GM12878 (cell line): ENCODE measurements around the gene SPPL3. TPM values are rescaled to one million over a fixed set of nuclear protein-coding genes. Genes with fewer than 3 reads are reported as not detected.

ENCODE experiments used
- ATAC-seq: fragments of 200-7000 bp; cut with Tn5 transposase; 3 replicates; pipeline ENCODE4 v1.9.1; 2020; ENCODE audit warnings: mild to moderate bottlenecking, moderate library complexity
- BruUV-seq: library from RNA; stranded (reverse); fragments of 400-500 nt; replicated peaks from 2 replicates; lab custom pipeline; 2021; lab: Mats Ljungman, UMichigan
- CTCF ChIA-PET: fragments of 300-600 bp; sonication (Branson Sonifier 250); formaldehyde crosslinking; extraction: SDS; loops from one replicate; lab custom pipeline; 2021; ENCODE audit warnings: inconsistent platforms; lab: Yijun Ruan, JAX
- POLR2A ChIA-PET: fragments of 350-600 bp; formaldehyde crosslinking; extraction: SDS; loops from one replicate; lab custom pipeline; 2021; ENCODE audit warnings: inconsistent platforms; lab: Charles Lee
- RAD21 ChIA-PET: fragments of 300-600 bp; sonication (Branson Sonifier 250); formaldehyde crosslinking; loops from one replicate; lab custom pipeline; 2023; ENCODE audit warnings: antibody characterized with exemption; ENCODE audit not compliant: unreplicated experiment; lab: Charles Lee
- SMC1A ChIA-PET: fragments of 300-600 bp; sonication (Branson Sonifier 250); formaldehyde crosslinking; loops from one replicate; lab custom pipeline; 2023; ENCODE audit not compliant: unreplicated experiment, uncharacterized antibody; lab: Charles Lee
- DNase-seq: peaks from one replicate; pipeline ENCODE4 v3.0.0-alpha.2; 2011; ENCODE audit warnings: low read depth, low spot score
- FAIRE-seq: peaks from 3 replicates; lab custom pipeline; 2011; peaks lifted over from hg19 to GRCh38; lab: Jason Lieb, UNC
- H2AFZ ChIP-seq: 2 replicates; pipeline ENCODE4 v1.6.0; 2011; ENCODE audit warnings: low read depth, low read length, control low read depth; ENCODE audit not compliant: control insufficient read depth
- H3K27ac ChIP-seq: 2 replicates; pipeline ENCODE4 v1.5.1; 2011; ENCODE audit warnings: control low read depth; ENCODE audit not compliant: control insufficient read depth, insufficient read depth
- H3K27me3 ChIP-seq, 2 experiments: replicated peaks in 1 of 2; 2 replicates each; pipeline versions ENCODE4 v1.6.0 to v1.6.1; 2011; ENCODE audit warnings: low read length in 1 of 2; ENCODE audit not compliant: control insufficient read depth in 2 of 2, insufficient read depth in 2 of 2
- H3K36me3 ChIP-seq, 2 experiments: 2 replicates each; pipeline ENCODE4 v1.5.1; 2011; ENCODE audit warnings: low read length in 1 of 2; ENCODE audit not compliant: control insufficient read depth in 2 of 2, insufficient read depth in 2 of 2
- H3K4me1 ChIP-seq: 2 replicates; pipeline ENCODE4 v1.6.1; 2011; ENCODE audit warnings: mild to moderate bottlenecking, low read length, moderate library complexity, mixed read lengths; ENCODE audit not compliant: control insufficient read depth, insufficient read depth
- H3K4me2 ChIP-seq: 2 replicates; pipeline ENCODE4 v1.6.0; 2011; ENCODE audit warnings: control low read depth; ENCODE audit not compliant: control insufficient read depth, insufficient read depth
- H3K4me3 ChIP-seq: fragments of 200-600 bp; sonication (generic); 2 replicates; pipeline ENCODE4 v1.5.1; 2016
- H3K79me2 ChIP-seq: 2 replicates; pipeline ENCODE4 v1.6.0; 2011; ENCODE audit warnings: low read length; ENCODE audit not compliant: control insufficient read depth, insufficient read depth
- H3K9ac ChIP-seq: 2 replicates; pipeline ENCODE4 v1.8.0; 2011; ENCODE audit warnings: low read length, control low read depth, mixed read lengths; ENCODE audit not compliant: control insufficient read depth, insufficient read depth
- H3K9me3 ChIP-seq: replicated peaks from 3 replicates; pipeline ENCODE4 v1.5.1; 2011; ENCODE audit warnings: mild to moderate bottlenecking, low read length; ENCODE audit not compliant: control insufficient read depth, insufficient read depth
- H4K20me1 ChIP-seq: 2 replicates; pipeline ENCODE4 v1.6.0; 2011; ENCODE audit not compliant: control insufficient read depth, insufficient read depth
- CREB1 ChIP-seq: IDR thresholded peaks from 2 replicates; pipeline ENCODE4 v1.6.1; 2012; ENCODE audit warnings: low read depth, mild to moderate bottlenecking, inconsistent platforms
- E4F1 ChIP-seq: fragments of 450-650 bp; IDR thresholded peaks from 2 replicates; pipeline ENCODE4 v1.6.1; 2018; ENCODE audit warnings: borderline replicate concordance, mild to moderate bottlenecking; ENCODE audit not compliant: partially characterized antibody
- HDGF ChIP-seq: fragments of 450-650 bp; IDR thresholded peaks from 2 replicates; pipeline ENCODE4 v1.6.1; 2016; ENCODE audit warnings: antibody characterized with exemption
- MAX ChIP-seq: IDR thresholded peaks from 2 replicates; pipeline ENCODE4 v1.6.1; 2012; ENCODE audit warnings: low read depth, low read length, improper control_type of control experiment
- PAX5 ChIP-seq: IDR thresholded peaks from 2 replicates; pipeline ENCODE4 v1.6.1; 2011; ENCODE audit warnings: low read depth, low read length, borderline replicate concordance
- PBX3 ChIP-seq: IDR thresholded peaks from 2 replicates; pipeline ENCODE4 v1.6.1; 2011; ENCODE audit warnings: mild to moderate bottlenecking, low read depth, low read length, moderate library complexity; ENCODE audit not compliant: insufficient replicate concordance
- POLR2AphosphoS5 ChIP-seq: IDR thresholded peaks from 2 replicates; pipeline ENCODE4 v1.6.1; 2011; ENCODE audit warnings: mild to moderate bottlenecking, low read length, inconsistent platforms
- RB1 ChIP-seq: fragments of 450-650 bp; formaldehyde crosslinking; IDR thresholded peaks from 2 replicates; pipeline ENCODE4 v1.6.1; 2017; ENCODE audit warnings: mild to moderate bottlenecking, borderline replicate concordance
- YBX1 ChIP-seq: fragments of 450-650 bp; IDR thresholded peaks from 2 replicates; pipeline ENCODE4 v1.6.1; 2016; ENCODE audit warnings: antibody characterized with exemption
- ZBTB4 ChIP-seq: fragments of 450-650 bp; formaldehyde crosslinking; IDR thresholded peaks from 2 replicates; pipeline ENCODE4 v1.4.0; 2022; ENCODE audit warnings: mild to moderate bottlenecking, moderate library complexity
- ZBTB40 ChIP-seq: fragments of 450-650 bp; IDR thresholded peaks from 2 replicates; pipeline ENCODE4 v1.6.1; 2016; ENCODE audit warnings: mild to moderate bottlenecking, moderate library complexity, borderline replicate concordance
- WGBS: methylation state at CpG from one replicate; pipeline ENCODE4 v1.1.6; 2016; ENCODE audit warnings: low lambda C conversion rate; ENCODE audit not compliant: insufficient replicate concordance, insufficient coverage; ENCODE audit errors: missing lambda C conversion rate; 5-methylcytosine and 5-hydroxymethylcytosine counted together
- in situ Hi-C: fragments of 300-500 bp; cut with MboI; formaldehyde crosslinking; loops from 9 replicates; pipeline ENCODE4 v1.14.3; 2018; ENCODE audit warnings: mixed read lengths
- intact Hi-C: fragments of 100-400 bp; cut with micrococcal nuclease; formaldehyde crosslinking; loops from one replicate; pipeline ENCODE4 v1.14.2; 2022; ENCODE audit not compliant: unreplicated experiment
- polyA plus RNA-seq, 11 experiments: library from polyadenylated mRNA; depleted of rRNA in 4 of 11; unstranded in 6 of 11; stranded (reverse) in 5 of 11; fragments of >200 nt; fragmentation: Nextera tagmentation in 4 of 11; fragmentation: Illumina TruSeq in 1 of 11; extraction: Ambion mirVana in 4 of 11; extraction: Trizol in 1 of 11; gene quantifications; 1 replicate in 1 of 11; 2 replicates in 10 of 11; pipeline versions ENCODE4 v1.2.1 to v1.2.3, GENCODE V29; 2011 to 2016; ENCODE audit warnings: inconsistent platforms in 2 of 11, missing spikeins in 2 of 11, low read depth in 1 of 11
- total RNA-seq, 4 experiments: library from RNA; depleted of rRNA in 3 of 4; stranded (reverse); fragments of >200 nt in 3 of 4; fragmentation: Illumina TruSeq in 1 of 4; extraction: Trizol in 1 of 4; gene quantifications; 2 replicates each; pipeline versions ENCODE4 v1.2.1 to v1.2.3, GENCODE V29; 2013 to 2021

SPPL3 gene
- total and polyA plus RNA-seq, 10 of the 15 experiments (the other 5 are each of a cell fraction or from before 2014, with no cell fraction given): 4.3 to 45.5 (median 11.7) TPM

GRCh38 chr12:120722784-120723183, 181.4 kb downstream of the SPPL3 start:
- Histone ChIP-seq H3K4me3 (no peak overlapping the region), H4K20me1 (no peaks in the 10 kb centered on the region), H3K4me2 (no peak overlapping the region), H3K9ac (no peak overlapping the region), H2AFZ (no peak overlapping the region), H3K36me3 (peaks cover 6 to 17% of the 10 kb centered on the region in 2 experiments), H3K27ac (no peak overlapping the region), H3K79me2 (no peaks in the 10 kb centered on the region; the same call in 1 of the 2 replicates), H3K9me3 (no peaks in the 10 kb centered on the region), H3K4me1 (peaks cover 22% of the 10 kb centered on the region), H3K27me3 (no peaks in the 10 kb centered on the region)
- intact Hi-C loops (no loop called here), in situ Hi-C loops (no loop called here)
- DNase-seq: no peak
- peak; percentile 73 for FAIRE-seq
- ChIA-PET CTCF (interaction anchor here (0.6 to 3.8 kb wide), 3 partner anchors 73 to 244 kb away, joined by 3 to 13 read pairs (median 4); no protein-coding TSS in a partner anchor), POLR2A (no interaction called here), RAD21 (no interaction called here), SMC1A (interaction anchor here (0.9 kb wide), 1 partner anchor 217 kb away, joined by 6 read pairs; no protein-coding TSS in a partner anchor)
- no peak for ATAC-seq
- WGBS: 100% methylated on average over 2 of the region's 2 CpGs
- BruUV-seq: no TSS peak
- TF ChIP-seq HDGF (no peak), RB1 (no peak), CREB1 (no peak), POLR2AphosphoS5 (no peak), YBX1 (no peak), PBX3 (no peak), E4F1 (no peak), PAX5 (no peak), MAX (no peak), ZBTB40 (no peak), ZBTB4 (no peak)
